SK-N-SH (cell line): ENCODE data around the gene TCN2.
A peak's percentile ranks its signal among the peaks of the same experiment; 100 is the strongest.
"Not testable (repeated sequence)": the region's sequence is repeated elsewhere in the genome, so short reads cannot be mapped to it uniquely, and the experiment has no call there.

Source experiments
- CHD2 ChIP-seq: fragments of 150-350 bp; IDR thresholded peaks from 2 replicates; pipeline ENCODE4 v1.6.1; 2018; ENCODE audit warnings: low read length; ENCODE audit not compliant: partially characterized antibody
- CTCF ChIP-seq: fragments of 200-600 bp; sonication (generic); IDR thresholded peaks from 2 replicates; pipeline ENCODE4 v1.6.1; 2017; ENCODE audit warnings: antibody characterized with exemption, mild to moderate bottlenecking, moderate library complexity
- GABPA ChIP-seq: IDR thresholded peaks from 2 replicates; pipeline ENCODE4 v1.4.0; 2012; ENCODE audit warnings: low read depth, mild to moderate bottlenecking
- MAX ChIP-seq: IDR thresholded peaks from 2 replicates; pipeline ENCODE4 v1.4.0; 2012; ENCODE audit warnings: low read depth
- MXI1 ChIP-seq: IDR thresholded peaks from 2 replicates; pipeline ENCODE4 v1.6.1; 2012; ENCODE audit warnings: mild to moderate bottlenecking, low read depth, low read length, improper control_type of control experiment
- POLR2AphosphoS5 ChIP-seq: IDR thresholded peaks from 2 replicates; pipeline ENCODE4 v1.6.1; 2012; ENCODE audit warnings: low read depth, low read length
- RAD21 ChIP-seq: IDR thresholded peaks from 2 replicates; pipeline ENCODE4 v1.6.1; 2012; ENCODE audit warnings: mild to moderate bottlenecking, low read length
- YY1 ChIP-seq: IDR thresholded peaks from 2 replicates; pipeline ENCODE4 v1.4.0; 2012; ENCODE audit warnings: low read depth, mild to moderate bottlenecking

GRCh38 chr22:30560643-30561202 is 46.3 kb upstream of the TCN2 start:
- not testable (repeated sequence) for TF ChIP-seq GABPA, CHD2, MAX, RAD21, POLR2AphosphoS5, MXI1, YY1
- peak; percentile 26; the same call in 1 of the 2 replicates for TF ChIP-seq CTCF
